ENCODE results near the gene VPS39. TPM values are rescaled to one million over a fixed set of nuclear protein-coding genes. Genes with fewer than 3 reads are reported as not detected.

VPS39 gene
- total RNA-seq, 1 donor from 2014 or later: 22.6 TPM

GRCh38 chr15:42198516-42198915 is 9.6 kb downstream of the VPS39 start:
- TF ChIP-seq, protein P1, sequence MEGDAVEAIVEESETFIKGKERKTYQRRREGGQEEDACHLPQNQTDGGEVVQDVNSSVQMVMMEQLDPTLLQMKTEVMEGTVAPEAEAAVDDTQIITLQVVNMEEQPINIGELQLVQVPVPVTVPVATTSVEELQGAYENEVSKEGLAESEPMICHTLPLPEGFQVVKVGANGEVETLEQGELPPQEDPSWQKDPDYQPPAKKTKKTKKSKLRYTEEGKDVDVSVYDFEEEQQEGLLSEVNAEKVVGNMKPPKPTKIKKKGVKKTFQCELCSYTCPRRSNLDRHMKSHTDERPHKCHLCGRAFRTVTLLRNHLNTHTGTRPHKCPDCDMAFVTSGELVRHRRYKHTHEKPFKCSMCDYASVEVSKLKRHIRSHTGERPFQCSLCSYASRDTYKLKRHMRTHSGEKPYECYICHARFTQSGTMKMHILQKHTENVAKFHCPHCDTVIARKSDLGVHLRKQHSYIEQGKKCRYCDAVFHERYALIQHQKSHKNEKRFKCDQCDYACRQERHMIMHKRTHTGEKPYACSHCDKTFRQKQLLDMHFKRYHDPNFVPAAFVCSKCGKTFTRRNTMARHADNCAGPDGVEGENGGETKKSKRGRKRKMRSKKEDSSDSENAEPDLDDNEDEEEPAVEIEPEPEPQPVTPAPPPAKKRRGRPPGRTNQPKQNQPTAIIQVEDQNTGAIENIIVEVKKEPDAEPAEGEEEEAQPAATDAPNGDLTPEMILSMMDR (IDR thresholded peaks at IDR 0.05; ENCODE audit: insufficient read depth, low read length, severe bottlenecking): no peak
- no peak for DNase-seq (ENCODE audit: low read depth)
- Histone ChIP-seq H3K27me3 (ENCODE audit: control insufficient read depth, insufficient read depth, low read length) (no peaks in the 10 kb centered on the region), H3K4me3 (ENCODE audit: low read depth, low read length) (no peak overlapping the region), H3K36me3 (ENCODE audit: control insufficient read depth, insufficient read depth, low read length) (no peaks in the 10 kb centered on the region)
- FAIRE-seq: no peak

- DNase-seq (ENCODE audit: low read depth): peak; percentile 82
Measured at GRCh38 chr15:42194513-42194912, 13.6 kb downstream of the VPS39 start.

DNA sequence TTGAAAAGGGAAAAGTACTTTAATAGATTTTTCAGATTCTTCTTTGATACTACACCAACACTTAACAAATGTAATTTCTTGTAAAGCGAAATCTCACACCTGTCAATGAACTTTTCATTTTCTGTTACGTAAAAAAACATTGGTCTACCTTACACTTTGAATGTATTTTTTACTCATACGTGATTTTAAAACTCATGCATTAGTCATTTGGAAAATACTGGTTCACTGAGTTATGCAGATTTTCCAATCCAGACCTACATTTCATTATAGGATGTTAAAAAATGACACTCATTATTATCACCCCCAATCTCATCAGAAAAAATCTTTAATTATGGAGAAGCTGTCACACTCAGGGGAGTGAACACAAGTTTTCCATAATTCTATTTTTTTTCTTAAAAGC is 14.7 kb downstream of the VPS39 start:
- TF ChIP-seq, protein P1 (IDR thresholded peaks at IDR 0.05; ENCODE audit: insufficient read depth, low read length, severe bottlenecking): no peak
- FAIRE-seq (no peak), DNase-seq (ENCODE audit: low read depth) (no peak)
- Histone ChIP-seq H3K36me3 (ENCODE audit: control insufficient read depth, insufficient read depth, low read length) (peaks cover 6% of the 10 kb centered on the region), H3K27me3 (ENCODE audit: control insufficient read depth, insufficient read depth, low read length) (no peaks in the 10 kb centered on the region), H3K4me3 (ENCODE audit: low read depth, low read length) (no peak overlapping the region)

More at GRCh38 chr15:42194513-42194912, 13.6 kb downstream of the VPS39 start:
- FAIRE-seq: no peak
- Histone ChIP-seq H3K36me3 (ENCODE audit: control insufficient read depth, insufficient read depth, low read length) (peaks cover 6% of the 10 kb centered on the region), H3K27me3 (ENCODE audit: control insufficient read depth, insufficient read depth, low read length) (no peaks in the 10 kb centered on the region), H3K4me3 (ENCODE audit: low read depth, low read length) (no peak overlapping the region)
- TF ChIP-seq, protein P1 (IDR thresholded peaks at IDR 0.05; ENCODE audit: insufficient read depth, low read length, severe bottlenecking): no peak

DNA sequence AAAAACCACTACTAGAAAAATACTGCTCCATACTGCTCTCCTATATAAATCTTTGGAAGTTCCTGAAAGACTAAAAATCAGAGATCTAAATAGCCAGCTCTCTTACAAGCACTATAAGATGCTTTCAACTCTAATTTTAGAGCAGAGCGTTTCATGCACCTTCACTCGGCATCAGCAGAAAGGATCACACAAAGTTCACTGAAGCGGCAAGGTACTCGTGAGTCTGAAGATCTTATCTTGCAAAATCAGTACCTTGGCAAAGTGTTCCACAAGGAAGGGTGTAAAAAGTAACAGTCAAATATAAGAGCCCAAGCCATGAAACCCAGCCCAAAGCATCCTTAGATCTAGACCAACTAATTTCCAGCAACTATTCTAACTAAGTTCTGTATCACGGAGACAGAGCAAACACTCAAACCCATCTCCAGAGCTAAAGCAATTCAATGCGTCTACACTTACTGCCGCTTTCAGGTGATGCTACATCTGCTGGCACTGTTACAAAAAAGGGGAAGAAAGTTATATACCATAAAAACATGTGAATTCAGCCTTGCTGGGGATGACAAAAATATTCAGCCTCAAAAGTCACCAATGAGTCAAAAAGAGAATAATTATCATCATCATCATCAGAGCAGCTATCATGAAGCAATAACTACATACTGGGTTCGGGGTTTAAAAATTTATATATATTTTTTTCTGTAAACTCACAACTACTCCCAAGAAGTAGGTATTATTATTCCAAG is 16.3 kb downstream of the VPS39 start:
- TF ChIP-seq, protein P1 (IDR thresholded peaks at IDR 0.05; ENCODE audit: insufficient read depth, low read length, severe bottlenecking): no peak
- peaks cover 6% of the 10 kb centered on the region for H3K36me3 ChIP-seq (ENCODE audit: control insufficient read depth, insufficient read depth, low read length)
- no peak for FAIRE-seq

GRCh38 chr15:42190370-42190769 is 17.7 kb downstream of the VPS39 start:
- Histone ChIP-seq H3K4me3 (ENCODE audit: low read depth, low read length) (no peak overlapping the region), H3K27me3 (ENCODE audit: control insufficient read depth, insufficient read depth, low read length) (no peaks in the 10 kb centered on the region), H3K36me3 (ENCODE audit: control insufficient read depth, insufficient read depth, low read length) (peaks cover 12% of the 10 kb centered on the region)
- TF ChIP-seq, protein P1 (IDR thresholded peaks at IDR 0.05; ENCODE audit: insufficient read depth, low read length, severe bottlenecking): no peak
- DNase-seq (ENCODE audit: low read depth) (no peak), FAIRE-seq (no peak)

More for the DNA sequence above, 16.3 kb downstream of the VPS39 start:
- no peaks in the 10 kb centered on the region for H3K27me3 ChIP-seq (ENCODE audit: control insufficient read depth, insufficient read depth, low read length)
- no peak for DNase-seq (ENCODE audit: low read depth)
- no peak overlapping the region for H3K4me3 ChIP-seq (ENCODE audit: low read depth, low read length)

DNA sequence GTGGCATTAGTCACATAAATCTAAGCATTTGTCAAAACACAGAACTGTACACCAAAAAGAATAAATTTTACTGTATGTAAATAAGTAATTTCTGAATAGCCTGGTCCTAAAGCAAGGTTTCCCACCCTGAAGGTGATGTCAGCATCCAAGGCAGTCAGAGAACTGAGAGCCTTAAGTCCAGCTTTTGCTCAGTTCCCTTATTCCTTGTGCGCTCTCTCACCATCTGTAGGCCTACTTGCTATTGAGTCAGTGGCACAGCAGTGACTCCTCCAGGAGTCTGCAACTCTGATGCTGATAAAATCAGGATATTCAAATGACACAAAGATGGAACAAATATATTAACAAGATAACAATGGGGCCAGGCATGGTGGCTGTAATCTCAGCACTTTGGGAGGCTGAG is 22.3 kb downstream of the VPS39 start:
- DNase-seq (ENCODE audit: low read depth): no peak
- FAIRE-seq: no peak

More for the DNA sequence above, 22.3 kb downstream of the VPS39 start:
- Histone ChIP-seq H3K36me3 (ENCODE audit: control insufficient read depth, insufficient read depth, low read length) (peaks cover 16% of the 10 kb centered on the region), H3K27me3 (ENCODE audit: control insufficient read depth, insufficient read depth, low read length) (no peaks in the 10 kb centered on the region), H3K4me3 (ENCODE audit: low read depth, low read length) (no peak overlapping the region)
- TF ChIP-seq, protein P1 (IDR thresholded peaks at IDR 0.05; ENCODE audit: insufficient read depth, low read length, severe bottlenecking): no peak
